GM19324 (cell line): ENCODE data around the gene C1S.
"Not testable (repeated sequence)": the region's sequence is repeated elsewhere in the genome, so short reads cannot be mapped to it uniquely, and the experiment has no call there.

Source experiments
- ATAC-seq: cut with Tn5 transposase; IDR thresholded peaks from one replicate; pipeline ENCODE4 v1.9.1; 2021; ENCODE audit warnings: mild to moderate bottlenecking, moderate library complexity; ENCODE audit not compliant: unreplicated experiment, low FRiP score

The C1S gene

GRCh38 chr12:7101047-7101693, 40.7 kb downstream of the C1S start:
- ATAC-seq = no peak

DNA sequence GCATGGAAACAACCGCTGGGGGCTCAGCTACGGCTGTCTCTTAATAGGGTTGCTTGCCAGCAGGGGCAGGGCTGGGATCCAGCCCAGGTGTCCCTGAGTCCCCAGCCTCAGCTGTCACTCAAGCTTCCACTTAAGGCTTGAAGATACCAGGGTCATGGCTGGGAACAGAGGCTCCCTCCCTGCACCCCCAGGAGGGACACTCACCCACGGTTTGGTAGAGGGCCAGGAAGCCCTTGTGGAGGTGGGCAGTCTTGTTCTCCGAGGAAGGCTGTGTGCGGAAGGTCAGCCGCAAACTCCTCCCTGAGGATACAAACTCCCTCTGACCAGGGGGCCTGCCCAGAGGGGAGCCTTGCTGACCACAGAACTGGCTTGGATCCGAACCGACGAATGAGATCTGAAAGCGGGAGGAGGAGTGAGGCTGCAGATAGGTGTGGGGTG, 41.2 kb downstream of the C1S start:
- no peak for ATAC-seq

GRCh38 chr12:7102582-7102981, 42.1 kb downstream of the C1S start:
- ATAC-seq = no peak

- ATAC-seq = no peak
Measured at GRCh38 chr12:7103837-7104584, 43.5 kb downstream of the C1S start.

- no peak for ATAC-seq
Measured at GRCh38 chr12:7106082-7106481, 45.6 kb downstream of the C1S start.

GRCh38 chr12:7107181-7107580, 46.7 kb downstream of the C1S start:
- ATAC-seq = not testable (repeated sequence)

DNA sequence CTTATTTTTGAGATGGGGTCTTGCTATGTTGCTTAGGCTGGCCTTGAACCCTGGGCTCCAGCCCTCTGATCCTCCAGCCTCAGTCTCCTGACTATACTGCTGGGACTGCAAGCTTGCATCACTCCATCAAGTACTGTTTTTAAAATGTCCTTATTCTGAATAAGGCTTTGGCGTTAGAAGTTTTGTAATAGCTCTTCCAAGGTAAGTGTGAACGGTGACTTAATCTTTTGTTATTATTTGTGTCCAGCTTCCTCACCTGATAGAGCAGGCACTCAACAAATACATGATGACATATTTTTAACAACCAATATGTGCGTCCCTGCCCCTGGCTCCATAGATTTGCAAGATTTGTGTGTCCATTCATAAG, 47.1 kb downstream of the C1S start:
- no peak for ATAC-seq

DNA sequence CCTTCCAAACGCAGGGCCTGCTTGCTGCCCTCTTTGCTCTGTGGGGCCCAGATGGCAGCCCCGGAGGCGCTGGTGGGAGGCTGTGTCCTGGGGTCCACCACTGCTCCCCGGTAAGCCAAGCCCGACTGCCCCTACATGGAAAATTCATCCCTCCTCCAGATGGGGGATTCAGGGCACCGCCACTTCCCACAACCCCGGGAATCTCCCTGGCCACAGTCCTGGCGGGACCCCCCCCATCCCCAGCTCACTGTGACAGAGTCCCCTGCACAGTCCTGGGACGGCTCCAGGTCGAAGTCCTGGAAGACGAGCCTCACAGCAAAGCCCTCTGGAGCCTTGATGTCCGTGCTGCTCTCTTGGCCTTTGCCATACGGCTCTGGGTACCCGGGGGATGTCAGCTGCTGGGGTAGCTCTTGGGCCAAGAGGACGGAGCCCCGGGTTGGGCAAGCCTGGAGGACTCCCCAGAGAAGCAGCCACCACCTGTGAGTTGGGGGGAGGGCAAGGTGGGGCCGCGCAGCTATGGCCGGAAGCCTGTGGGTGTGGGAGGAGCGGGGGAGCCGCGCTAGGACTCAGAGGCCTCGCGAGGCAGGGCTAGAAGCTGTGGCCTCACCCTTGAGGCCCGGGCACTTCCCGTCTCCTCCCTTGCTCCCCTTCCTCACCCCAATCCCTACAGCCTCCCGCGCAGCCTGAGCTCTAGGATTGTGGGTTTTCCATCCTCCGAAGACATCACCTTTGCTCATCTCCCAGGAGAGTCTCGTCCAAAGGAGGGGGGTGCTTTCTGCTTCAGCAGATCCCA, 47.7 kb downstream of the C1S start:
- peak; percentile 85 for ATAC-seq

DNA sequence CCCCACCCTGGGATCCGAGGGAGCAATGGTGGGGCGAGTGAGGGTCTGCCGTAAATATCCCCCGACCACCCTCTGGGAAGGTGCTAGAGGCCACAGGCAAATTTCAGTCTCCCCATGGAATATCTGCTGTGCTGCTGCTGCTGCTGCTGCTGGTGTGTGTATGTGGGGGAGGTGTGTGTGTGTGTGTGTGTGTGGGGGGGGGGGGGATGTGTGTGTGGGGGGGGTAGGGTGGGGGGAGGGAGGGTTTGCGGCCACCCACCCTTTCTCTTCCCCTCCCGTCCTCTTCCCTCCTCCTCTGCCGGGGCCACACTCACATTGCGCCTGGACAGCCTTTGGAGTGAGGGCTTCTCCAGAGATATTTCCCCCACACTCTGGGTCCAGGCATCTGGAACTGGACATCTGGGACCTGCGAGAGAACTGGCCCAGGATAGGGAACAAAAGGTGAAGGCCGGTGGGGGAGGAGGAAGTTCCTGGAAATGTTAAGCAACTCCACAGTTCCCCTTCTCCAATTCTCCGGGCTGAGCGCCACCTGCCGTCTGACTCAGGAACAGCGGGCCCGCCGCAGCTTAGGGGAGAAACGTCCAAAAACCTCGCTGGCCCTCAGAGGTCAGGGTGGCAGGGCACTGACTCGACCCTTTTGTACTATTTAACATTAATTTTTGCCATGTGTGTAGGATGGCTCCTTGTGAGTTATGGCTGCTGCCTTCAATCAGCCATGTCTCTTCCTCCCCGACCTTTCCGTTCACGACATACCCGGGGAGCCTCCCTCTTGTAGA, 48.5 kb downstream of the C1S start, which contains the start of gene C1RL:
Gene C1RL (minus strand): TSS at position 419 of the 776 bp plus-strand sequence. CDS start 34 bp downstream, at position 385.
- ATAC-seq = peak; percentile 2

DNA sequence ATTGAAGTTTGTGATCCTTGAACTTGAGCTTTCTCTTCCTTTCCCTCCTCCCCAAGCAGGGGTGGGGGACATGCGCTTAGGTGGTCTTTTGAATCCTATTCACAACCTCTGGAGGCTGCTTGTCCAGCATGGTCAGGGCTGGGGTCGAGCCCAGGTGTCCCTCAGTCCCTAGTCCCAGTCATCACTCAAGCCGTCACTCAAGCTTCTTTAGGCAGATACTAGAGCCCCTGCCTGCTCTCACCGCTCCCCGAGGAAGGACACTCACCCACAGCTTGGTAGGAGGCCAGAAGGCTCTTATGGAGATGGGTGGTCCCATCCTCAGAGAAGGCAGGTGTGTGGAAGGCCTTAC, 49.0 kb downstream of the C1S start:
- no peak for ATAC-seq

- ATAC-seq = no peak
Measured at GRCh38 chr12:7110661-7111060, 50.1 kb downstream of the C1S start.

GRCh38 chr12:7112041-7112440, 51.5 kb downstream of the C1S start:
- no peak for ATAC-seq

- no peak for ATAC-seq
Measured at GRCh38 chr12:7113389-7113871, 52.9 kb downstream of the C1S start.

- no peak for ATAC-seq
Measured at GRCh38 chr12:7114008-7114407, 53.5 kb downstream of the C1S start.

DNA sequence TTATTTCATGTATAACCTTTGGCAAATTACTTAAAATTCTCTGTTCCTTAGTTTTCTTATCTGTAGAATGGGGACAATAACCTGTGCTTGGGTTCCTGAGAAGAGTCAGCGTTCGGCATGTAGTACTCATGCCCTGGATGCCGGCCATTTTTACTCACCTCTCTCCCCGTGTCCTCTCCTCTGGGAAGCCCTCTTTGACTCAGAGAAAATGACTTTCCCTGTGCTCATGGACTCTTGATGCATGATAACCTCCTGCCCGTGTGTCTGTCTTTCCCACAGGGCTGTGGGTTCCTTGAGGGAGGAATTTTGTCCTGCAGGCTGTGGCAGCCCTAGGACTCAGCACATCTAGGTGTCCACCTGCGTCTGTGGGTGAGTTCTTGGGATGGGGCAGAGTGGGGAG, 54.3 kb downstream of the C1S start:
- no peak for ATAC-seq

- no peak for ATAC-seq
Measured at GRCh38 chr12:7116196-7116595, 55.7 kb downstream of the C1S start.

- no peak for ATAC-seq
Measured at GRCh38 chr12:7116916-7117315, 56.4 kb downstream of the C1S start.

GRCh38 chr12:7117670-7118069, 57.2 kb downstream of the C1S start:
- ATAC-seq = no peak

GRCh38 chr12:7118881-7119280, 58.4 kb downstream of the C1S start:
- ATAC-seq = no peak

DNA sequence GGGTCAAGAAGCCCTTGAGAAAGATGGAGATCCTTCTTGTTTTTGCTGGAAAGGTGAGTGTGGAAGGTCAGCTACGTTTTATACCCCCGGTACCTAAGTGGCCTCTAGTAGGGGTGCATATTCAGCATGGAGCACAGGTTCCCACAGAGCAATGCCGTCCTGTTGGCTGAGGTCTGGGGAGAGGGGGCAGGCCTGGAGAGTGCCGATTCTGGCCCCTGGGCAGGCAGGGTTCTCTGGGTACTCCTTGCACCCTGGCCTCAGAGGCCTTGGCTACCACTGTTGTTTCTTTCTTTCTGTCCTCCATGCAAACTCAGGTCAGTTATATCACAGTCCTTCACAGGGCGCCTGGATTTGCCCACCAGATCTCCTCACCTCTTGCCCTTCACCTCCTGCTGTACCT, 59.6 kb downstream of the C1S start:
- ATAC-seq = no peak
